Esophagus squamous epithelium (tissue), 5 donors: ENCODE data around the gene THG1L. TPM values are rescaled to one million over a fixed set of nuclear protein-coding genes. Genes with fewer than 3 reads are reported as not detected.
"Not testable (repeated sequence)": the region's sequence is repeated elsewhere in the genome, so short reads cannot be mapped to it uniquely, and the experiment has no call there.

Experiments
- DNase-seq: peaks from one replicate; lab custom pipeline; 2025; lab: John Stamatoyannopoulos, UW
- H3K27ac ChIP-seq, 4 donors: fragments of 200-600 bp; sonication (generic); one replicate each; pipeline ENCODE4 v1.5.1; 2016 to 2019; ENCODE audit warnings: mild to moderate bottlenecking in 1 of 4
- H3K27me3 ChIP-seq, 4 donors: fragments of 200-600 bp; sonication (generic); 1 replicate in 3 of 4; 2 replicates in 1 of 4; pipeline versions ENCODE4 v1.5.1 to v1.6.0; 2017 to 2021; ENCODE audit warnings: antibody characterized with exemption in 1 of 4
- H3K36me3 ChIP-seq, 3 donors: fragments of 200-600 bp; sonication (generic); one replicate each; pipeline ENCODE4 v1.5.1; 2016 to 2019
- H3K4me1 ChIP-seq, 3 donors: fragments of 200-600 bp; sonication (generic); one replicate each; pipeline ENCODE4 v1.5.1; 2017 to 2019
- H3K4me3 ChIP-seq, 4 donors: fragments of 200-600 bp; sonication (generic); 1 replicate in 3 of 4; 2 replicates in 1 of 4; pipeline ENCODE4 v1.5.1; 2016 to 2019; ENCODE audit warnings: mild to moderate bottlenecking in 2 of 4, moderate library complexity in 1 of 4
- H3K9me3 ChIP-seq, 3 donors: fragments of 200-600 bp; sonication (generic); one replicate each; pipeline ENCODE4 v1.5.1; 2016 to 2019
- POLR2A ChIP-seq, 4 donors: fragments of 450-650 bp; IDR thresholded peaks; one replicate each; pipeline ENCODE4 v1.6.1; 2017; ENCODE audit warnings: antibody characterized with exemption in 4 of 4, mild to moderate bottlenecking in 4 of 4, moderate library complexity in 3 of 4
- WGBS, 2 donors: methylation state at CpG; one replicate each; pipeline ENCODE4 v1.1.5; 2018; 5-methylcytosine and 5-hydroxymethylcytosine counted together
- intact Hi-C: fragments of 100-400 bp; cut with DNase I; formaldehyde crosslinking; loops from one replicate; pipeline ENCODE4 v1.15.0; 2022
- total RNA-seq, 4 donors: library from RNA; depleted of rRNA; stranded (reverse); fragments of >200 nt; gene quantifications; one replicate each; pipeline ENCODE4 v1.1.0, GENCODE V29; 2016
- TF ChIP-seq, protein P1 (sequence below), 6 experiments: fragments of 450-650 bp in 4 of 6; fragments of 200-600 bp in 2 of 6; sonication (generic) in 2 of 6; IDR thresholded peaks; one replicate each; pipeline ENCODE4 v1.5.1; 2016 to 2019; ENCODE audit warnings: antibody characterized with exemption in 6 of 6, mild to moderate bottlenecking in 4 of 6, moderate library complexity in 4 of 6
- donor health status: DM: yes; HTN: yes; CAD: no.

The THG1L gene
- 10 to 100 TPM in 2 of 4 donors, 1 to 10 TPM in 2; 5.7 to 21.0 (median 11.8) TPM for total RNA-seq

DNA sequence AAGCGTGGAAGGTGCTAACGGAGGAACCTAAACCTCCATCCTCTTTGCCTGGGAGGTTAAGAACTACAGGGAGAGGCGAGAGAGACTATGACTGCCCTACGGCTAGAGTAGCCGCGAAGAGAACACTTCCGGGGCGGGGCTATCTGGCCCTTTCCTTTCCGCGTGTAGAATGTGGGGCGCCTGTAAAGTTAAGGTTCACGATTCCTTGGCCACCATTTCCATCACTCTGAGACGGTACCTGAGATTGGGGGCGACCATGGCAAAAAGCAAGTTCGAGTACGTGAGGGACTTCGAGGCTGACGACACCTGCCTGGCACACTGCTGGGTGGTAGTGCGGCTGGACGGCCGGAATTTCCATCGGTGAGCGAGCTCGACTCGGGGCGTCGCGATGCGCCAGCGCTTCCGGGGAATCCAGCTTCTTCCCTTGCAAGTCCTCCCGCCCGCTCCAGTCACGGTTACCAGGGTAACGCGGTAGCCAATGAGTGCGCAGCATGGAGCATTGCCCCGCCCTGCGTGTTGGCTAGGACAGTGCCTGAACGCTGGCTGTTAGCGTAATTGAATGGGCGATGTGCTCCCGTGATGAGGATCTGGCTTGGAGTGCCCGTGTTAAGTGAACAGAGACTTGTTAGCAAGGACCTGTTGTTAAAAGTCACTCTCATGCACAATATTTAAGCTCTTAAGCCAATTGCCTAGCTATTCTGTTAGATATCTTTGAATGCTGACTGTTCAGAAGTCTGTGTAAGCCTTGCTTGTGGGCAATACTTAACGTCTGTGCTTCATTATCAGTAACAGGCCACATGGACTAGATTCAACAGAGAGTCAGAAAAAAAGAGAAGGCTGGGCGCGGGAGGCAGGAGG lies at the start of gene THG1L:
THG1L (plus strand) TSS at position 149 of the 858 bp plus-strand sequence; CDS start at position 170, 21 bp downstream.
- H3K9me3 ChIP-seq = no peaks in the 10 kb centered on the region
- peaks cover 4 to 30% (median 7%) of the 10 kb centered on the region in 3 donors for H3K4me1 ChIP-seq
- 1 to 5% methylated on average over 30 of the region's 47 CpGs for WGBS, 2 donors
- no peaks in the 10 kb centered on the region for H3K27me3 ChIP-seq
- DNase-seq = peak; percentile 85
- TF ChIP-seq, protein P1, sequence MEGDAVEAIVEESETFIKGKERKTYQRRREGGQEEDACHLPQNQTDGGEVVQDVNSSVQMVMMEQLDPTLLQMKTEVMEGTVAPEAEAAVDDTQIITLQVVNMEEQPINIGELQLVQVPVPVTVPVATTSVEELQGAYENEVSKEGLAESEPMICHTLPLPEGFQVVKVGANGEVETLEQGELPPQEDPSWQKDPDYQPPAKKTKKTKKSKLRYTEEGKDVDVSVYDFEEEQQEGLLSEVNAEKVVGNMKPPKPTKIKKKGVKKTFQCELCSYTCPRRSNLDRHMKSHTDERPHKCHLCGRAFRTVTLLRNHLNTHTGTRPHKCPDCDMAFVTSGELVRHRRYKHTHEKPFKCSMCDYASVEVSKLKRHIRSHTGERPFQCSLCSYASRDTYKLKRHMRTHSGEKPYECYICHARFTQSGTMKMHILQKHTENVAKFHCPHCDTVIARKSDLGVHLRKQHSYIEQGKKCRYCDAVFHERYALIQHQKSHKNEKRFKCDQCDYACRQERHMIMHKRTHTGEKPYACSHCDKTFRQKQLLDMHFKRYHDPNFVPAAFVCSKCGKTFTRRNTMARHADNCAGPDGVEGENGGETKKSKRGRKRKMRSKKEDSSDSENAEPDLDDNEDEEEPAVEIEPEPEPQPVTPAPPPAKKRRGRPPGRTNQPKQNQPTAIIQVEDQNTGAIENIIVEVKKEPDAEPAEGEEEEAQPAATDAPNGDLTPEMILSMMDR (IDR thresholded peaks at IDR 0.05) = peak in 1 of 6 experiments; percentile 23
- TF ChIP-seq POLR2A (IDR thresholded peaks at IDR 0.05) = peak in 2 of 4 donors; percentile 55 to 64
- peak within 1 kb of the TSS; percentile 66 to 86 (median 81) for H3K4me3 ChIP-seq
- intact Hi-C loops = no loop called here
- H3K27ac ChIP-seq = peak within 1 kb of the TSS; percentile 86 to 96 (median 96)
- H3K36me3 ChIP-seq = peaks cover 0 to 36% (median 5%) of the 10 kb centered on the region in 3 donors

DNA sequence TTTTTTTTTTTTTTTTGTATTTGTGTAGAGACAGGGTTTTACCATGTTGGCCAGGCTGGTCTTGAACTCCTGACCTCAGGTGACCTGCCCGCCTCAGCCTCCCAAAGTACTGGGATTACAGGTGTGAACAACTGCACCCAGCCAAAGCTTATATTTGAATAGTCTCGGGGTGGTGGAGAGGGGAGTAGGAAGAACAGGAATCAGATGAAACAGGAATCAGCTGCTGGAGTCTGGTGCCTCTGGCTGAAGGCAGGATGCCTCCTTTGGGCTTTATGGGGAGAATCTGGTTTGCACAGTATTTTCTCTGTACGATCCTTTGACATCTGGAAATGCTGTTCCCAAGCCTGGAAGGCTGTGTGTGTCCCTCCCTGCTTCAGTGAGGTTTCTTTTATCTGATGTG lies 49.0 kb upstream of the THG1L start:
- Histone ChIP-seq H3K9me3 (no peaks in the 10 kb centered on the region), H3K4me1 (no peaks in the 10 kb centered on the region), H3K27me3 (no peaks in the 10 kb centered on the region), H3K4me3 (no peak overlapping the region), H3K36me3 (no peaks in the 10 kb centered on the region), H3K27ac (no peak overlapping the region)
- intact Hi-C loops = no loop called here
- WGBS, 2 donors = 0 to 52% methylated on average over 1 to 3 of the region's 3 CpGs
- no peak for TF ChIP-seq POLR2A (IDR thresholded peaks at IDR 0.05)
- TF ChIP-seq, protein P1 (IDR thresholded peaks at IDR 0.05) = no peak
- no peak for DNase-seq

DNA sequence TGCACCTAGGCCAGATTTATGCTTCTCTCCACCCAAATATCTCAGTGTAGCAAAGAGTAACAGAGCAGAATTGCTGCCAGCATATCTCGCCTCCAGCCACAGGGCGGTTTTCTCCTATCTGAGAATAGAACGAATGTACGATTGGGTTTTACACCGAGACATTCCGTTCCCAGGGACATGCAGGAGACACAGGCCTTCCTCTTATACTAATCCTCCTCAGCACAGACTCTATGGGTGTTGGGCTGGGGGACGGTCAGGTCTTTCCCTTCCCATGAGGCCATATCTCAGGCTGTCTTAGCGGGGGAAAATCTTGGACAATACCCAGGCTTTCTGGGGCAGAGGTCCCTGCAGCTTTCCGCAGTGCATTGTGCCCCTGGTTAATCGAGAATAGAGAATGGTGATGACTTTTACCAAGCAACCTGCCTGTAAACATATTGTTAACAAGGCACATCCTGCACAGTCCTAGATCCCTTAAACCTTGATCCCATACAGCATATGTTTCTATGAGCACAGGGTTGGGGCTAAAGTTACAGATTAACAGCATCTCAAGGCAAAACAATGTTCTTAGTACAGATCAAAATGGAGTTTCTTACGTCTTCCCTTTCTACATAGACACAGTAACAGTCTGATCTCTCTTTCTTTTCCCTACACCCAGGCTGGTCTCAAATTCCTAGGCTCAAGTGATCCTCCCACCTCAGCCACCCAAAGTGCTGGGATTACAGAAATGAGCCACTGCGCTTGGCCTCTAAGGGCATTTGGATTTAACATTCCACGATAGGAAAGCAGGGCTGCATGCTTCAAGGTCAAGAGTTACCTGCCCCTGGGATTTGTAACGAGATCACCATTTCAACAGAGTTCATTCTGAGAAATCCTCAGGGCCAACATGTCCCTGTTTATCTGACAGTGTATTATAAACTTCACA lies 44.7 kb upstream of the THG1L start:
- H3K9me3 ChIP-seq, H3K27me3 ChIP-seq, DNase-seq, H3K36me3 ChIP-seq, H3K4me1 ChIP-seq, intact Hi-C loops, H3K4me3 ChIP-seq, H3K27ac ChIP-seq: not testable (repeated sequence)
- WGBS, 2 donors = 86 to 87% methylated on average over 9 to 14 of the region's 14 CpGs

DNA sequence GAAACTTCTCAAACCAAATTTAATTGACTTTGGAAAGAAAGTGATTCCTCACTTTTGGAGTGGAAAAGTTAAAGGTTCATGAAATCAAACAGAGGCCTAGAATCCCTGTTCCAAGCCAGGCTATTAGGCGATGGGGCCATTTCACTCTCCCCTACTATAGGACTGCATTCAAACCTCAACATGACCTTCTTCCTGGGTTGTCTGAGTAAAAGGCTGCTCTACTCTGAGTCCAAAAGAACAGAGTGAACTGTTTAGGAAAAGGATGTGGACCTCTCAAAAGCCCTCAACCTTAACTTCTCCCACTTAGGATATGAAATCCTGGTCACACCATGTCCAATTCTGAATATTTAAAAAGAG lies 44.0 kb upstream of the THG1L start:
- intact Hi-C loops = no loop called here
- TF ChIP-seq, protein P1 (IDR thresholded peaks at IDR 0.05) = no peak
- TF ChIP-seq POLR2A (IDR thresholded peaks at IDR 0.05) = no peak
- Histone ChIP-seq H3K27ac (no peak overlapping the region), H3K4me3 (no peak overlapping the region), H3K9me3 (no peaks in the 10 kb centered on the region), H3K27me3 (peaks cover 0 to 6% (median 0%) of the 10 kb centered on the region in 4 donors), H3K36me3 (no peaks in the 10 kb centered on the region), H3K4me1 (no peaks in the 10 kb centered on the region)
- 87 to 100% methylated on average over 1 of the region's 1 CpG for WGBS, 2 donors
- no peak for DNase-seq

DNA sequence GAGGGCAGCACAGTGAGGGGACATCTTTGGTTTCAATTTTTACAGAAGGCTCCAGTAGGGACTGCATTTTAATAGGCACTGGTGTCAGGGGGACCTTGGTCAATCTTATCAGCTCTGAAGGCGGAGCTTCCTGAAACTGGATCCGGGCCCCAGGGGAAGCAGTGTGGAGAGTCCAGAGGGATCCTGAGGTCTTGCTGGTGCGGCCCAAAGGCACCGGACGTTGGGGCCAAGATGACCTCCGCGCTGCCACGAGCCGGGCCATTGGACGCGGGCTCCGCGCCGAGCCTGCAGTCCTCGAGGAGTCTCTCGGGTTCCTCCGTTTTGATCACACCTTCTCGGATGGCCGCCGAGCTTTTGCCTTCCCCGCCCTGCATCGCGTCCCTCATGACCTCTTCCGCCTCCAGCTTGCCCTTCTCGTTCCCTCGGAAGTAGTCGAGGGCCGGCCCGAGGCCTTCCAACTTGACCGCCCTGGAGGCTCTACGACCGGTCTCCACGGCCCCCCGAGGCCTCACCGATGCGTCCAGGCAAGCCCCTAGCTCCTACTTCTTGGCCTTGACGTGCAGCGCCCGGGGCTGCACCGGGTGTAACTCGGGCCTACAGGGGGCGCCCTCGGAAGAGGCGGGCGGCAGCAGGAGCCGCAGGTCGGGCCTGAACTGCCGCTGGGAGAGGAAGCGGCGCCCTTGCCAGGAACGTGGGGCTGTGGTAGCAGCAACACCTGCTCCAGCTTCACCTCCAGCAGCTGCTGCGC lies 41.1 kb upstream of the THG1L start:
- Histone ChIP-seq H3K9me3 (no peaks in the 10 kb centered on the region), H3K4me3 (peak overlapping the region in 3 of 4 donors; percentile 15 to 28 (median 27)), H3K36me3 (no peaks in the 10 kb centered on the region), H3K27me3 (peaks cover 0 to 6% (median 0%) of the 10 kb centered on the region in 4 donors), H3K27ac (no peak overlapping the region), H3K4me1 (no peaks in the 10 kb centered on the region)
- TF ChIP-seq, protein P1 (IDR thresholded peaks at IDR 0.05) = peak in 1 of 6 experiments; percentile 38
- TF ChIP-seq POLR2A (IDR thresholded peaks at IDR 0.05) = no peak
- no peak for DNase-seq
- WGBS, 2 donors = 79 to 82% methylated on average over 20 to 35 of the region's 52 CpGs
- intact Hi-C loops = no loop called here
